NCI-H526 treated with DMSO at 0.1 percent for 48 hours (cell line): ENCODE data around the gene POP4.

Experiments
- DNase-seq: peaks from one replicate; lab custom pipeline; 2025; lab: John Stamatoyannopoulos, UW

POP4 gene

GRCh38 chr19:29662604-29663404 is 56.7 kb downstream of the POP4 start:
- no peak for DNase-seq

DNA sequence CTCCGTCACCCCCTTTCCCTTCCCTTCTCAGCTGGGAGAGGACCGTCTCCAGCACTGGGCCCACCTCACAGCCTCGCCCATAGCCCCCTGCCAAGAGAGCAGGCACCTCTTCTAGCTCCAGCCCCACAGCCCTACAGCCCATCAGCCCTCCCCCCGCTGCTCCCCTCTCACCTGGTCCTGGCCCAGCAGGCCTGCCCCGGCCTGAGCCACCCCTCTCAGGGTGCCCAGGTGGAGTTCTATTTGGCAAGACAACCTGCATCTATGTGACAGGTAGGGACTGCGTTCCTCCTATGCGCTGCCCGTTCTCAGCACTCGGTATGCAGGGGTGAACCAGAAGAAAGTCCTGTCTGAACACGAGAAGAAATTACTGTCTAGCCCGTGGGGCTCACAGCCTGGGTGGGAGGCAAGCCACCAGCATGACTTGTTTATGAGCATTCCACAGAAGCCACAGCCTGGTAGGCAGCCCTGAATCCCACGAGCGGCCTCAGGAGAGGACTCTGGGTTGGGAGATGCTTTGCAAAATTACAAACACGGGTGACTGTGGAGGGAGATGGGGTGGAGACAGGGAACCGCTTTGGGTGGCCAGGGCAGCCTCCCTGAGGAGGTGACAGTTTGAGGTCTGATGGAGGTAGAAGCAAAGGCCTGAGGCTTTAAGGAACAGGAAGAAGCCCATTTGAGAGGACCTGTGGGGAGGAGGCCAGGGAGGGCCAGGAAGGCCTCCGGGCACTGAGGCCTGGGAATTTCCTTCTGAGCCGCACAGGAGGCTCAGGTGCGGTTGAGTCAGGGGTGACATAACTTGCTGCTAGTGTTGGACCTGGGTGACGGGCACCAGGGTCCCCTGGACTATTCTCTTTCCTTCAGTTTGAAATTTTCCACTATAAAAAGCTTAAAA is 58.0 kb downstream of the POP4 start:
- no peak for DNase-seq

DNA sequence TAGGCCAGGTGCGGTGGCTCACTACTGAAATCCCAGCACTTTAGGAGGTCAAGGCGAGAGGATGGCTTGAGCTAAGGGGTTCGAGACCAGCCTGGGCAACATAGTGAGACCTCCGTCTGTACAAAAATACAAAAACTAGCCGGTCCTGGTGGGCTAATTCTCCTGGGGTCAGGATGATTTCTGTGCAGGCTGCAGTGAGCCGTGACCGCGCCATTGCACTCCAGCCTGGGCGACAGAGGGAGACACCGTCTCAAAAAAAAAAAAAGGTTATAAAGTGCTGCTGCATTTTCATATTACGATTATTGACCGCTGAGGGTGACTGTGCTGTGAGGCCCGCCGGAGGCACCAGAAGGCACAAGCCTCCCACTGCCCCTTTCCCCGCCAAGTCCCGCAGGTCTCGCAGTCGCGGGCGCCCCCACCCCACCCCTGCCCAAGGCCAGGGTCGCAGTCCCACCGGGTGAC is 58.7 kb downstream of the POP4 start:
- no peak for DNase-seq

- DNase-seq: peak; percentile 51
These were observed 59.2 kb downstream of the POP4 start, which contains the start of gene PLEKHF1 for GRCh38 chr19:29665215-29665825. TSS of gene PLEKHF1 (plus strand) at chr19:29665461. CDS start at chr19:29673840, 8,379 bp downstream.

DNA sequence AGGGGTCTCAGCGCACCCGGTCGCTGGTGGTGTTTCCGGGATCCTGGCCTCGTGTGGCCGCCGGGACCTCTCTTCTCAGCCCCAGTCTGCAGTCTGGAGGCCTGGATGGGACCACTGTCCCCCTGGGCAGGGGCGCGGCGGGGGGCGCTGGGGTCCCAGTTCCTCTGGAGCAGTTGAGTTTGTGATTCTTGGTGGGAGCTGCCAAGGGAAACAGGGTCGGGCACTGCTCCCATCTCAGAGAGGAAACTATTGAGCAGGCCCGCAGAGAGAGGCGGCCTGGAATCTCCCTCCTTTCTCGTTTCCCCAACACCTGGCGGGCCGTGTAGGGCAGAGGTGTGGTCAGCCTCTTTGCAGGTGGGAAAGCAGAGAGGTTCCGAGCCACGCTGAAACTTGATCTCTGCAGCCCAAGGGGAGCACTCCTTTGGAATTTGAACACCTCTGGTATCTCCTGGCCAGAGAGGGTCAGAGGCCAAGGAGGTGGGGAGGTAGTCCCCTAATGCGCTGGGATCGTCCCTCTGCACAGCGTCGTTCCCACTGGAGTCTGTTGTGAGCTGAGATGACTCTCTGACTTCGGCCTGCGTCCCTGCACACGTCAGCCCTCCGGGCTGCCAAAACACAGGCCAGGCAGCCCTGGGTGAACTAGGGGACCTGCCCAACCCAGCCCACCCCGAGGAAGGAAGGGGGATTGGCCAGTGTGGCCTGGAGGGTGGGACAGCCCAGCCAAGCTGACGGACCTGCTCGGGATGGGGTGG is 59.9 kb downstream of the POP4 start:
- DNase-seq: no peak
